Right lung (tissue), 10 donors: Measurements from ENCODE around the gene FAM204A. TPM values are rescaled to one million over a fixed set of nuclear protein-coding genes. Genes with fewer than 3 reads are reported as not detected.

ENCODE experiments used
- DNase-seq, 2 donors: peaks; one replicate each; pipeline ENCODE4 v3.0.0-alpha.2; 2013
- long read RNA-seq, 8 donors: transcript quantifications; one replicate each; lab custom pipeline, GENCODE V29; 2026
- polyA plus RNA-seq, 5 donors: library from polyadenylated mRNA; unstranded; fragments of 120-200 nt; gene quantifications; one replicate each; pipeline versions ENCODE4 v1.2.1 to v1.2.3, GENCODE V29; 2013; ENCODE audit warnings: inconsistent platforms in 1 of 5, low replicate concordance in 1 of 5; ENCODE audit not compliant: insufficient read length in 5 of 5, insufficient read depth in 1 of 5

The FAM204A gene
- 10 to 100 TPM; 62.9 to 81.6 (median 78.9) TPM for polyA plus RNA-seq
- long read RNA-seq, donor 1, full-length matches to known transcripts = 19 of 26 reads
- long read RNA-seq, donor 1, partial matches to known transcripts = 7 of 26 reads
- long read RNA-seq, donor 1, other reads (novel, unspliced or antisense) = 0 of 26 reads
- long read RNA-seq, donor 2, full-length matches to known transcripts = 15 of 15 reads
- long read RNA-seq, donor 2, partial matches to known transcripts = 0 of 15 reads
- long read RNA-seq, donor 2, other reads (novel, unspliced or antisense) = 0 of 15 reads
- long read RNA-seq, donor 3, full-length matches to known transcripts = 9 of 14 reads
- long read RNA-seq, donor 3, partial matches to known transcripts = 5 of 14 reads
- long read RNA-seq, donor 3, other reads (novel, unspliced or antisense) = 0 of 14 reads
- long read RNA-seq, donor 4, full-length matches to known transcripts = 7 of 7 reads
- long read RNA-seq, donor 4, partial matches to known transcripts = 0 of 7 reads
- long read RNA-seq, donor 4, other reads (novel, unspliced or antisense) = 0 of 7 reads
- long read RNA-seq, donor 5, full-length matches to known transcripts = 14 of 33 reads
- long read RNA-seq, donor 5, partial matches to known transcripts = 19 of 33 reads
- long read RNA-seq, donor 5, other reads (novel, unspliced or antisense) = 0 of 33 reads
- long read RNA-seq, donor 6, full-length matches to known transcripts = 17 of 28 reads
- long read RNA-seq, donor 6, partial matches to known transcripts = 11 of 28 reads
- long read RNA-seq, donor 6, other reads (novel, unspliced or antisense) = 0 of 28 reads
- long read RNA-seq, donor 7, full-length matches to known transcripts = 21 of 21 reads
- long read RNA-seq, donor 7, partial matches to known transcripts = 0 of 21 reads
- long read RNA-seq, donor 7, other reads (novel, unspliced or antisense) = 0 of 21 reads
- long read RNA-seq, donor 8, full-length matches to known transcripts = 7 of 7 reads
- long read RNA-seq, donor 8, partial matches to known transcripts = 0 of 7 reads
- long read RNA-seq, donor 8, other reads (novel, unspliced or antisense) = 0 of 7 reads

DNA sequence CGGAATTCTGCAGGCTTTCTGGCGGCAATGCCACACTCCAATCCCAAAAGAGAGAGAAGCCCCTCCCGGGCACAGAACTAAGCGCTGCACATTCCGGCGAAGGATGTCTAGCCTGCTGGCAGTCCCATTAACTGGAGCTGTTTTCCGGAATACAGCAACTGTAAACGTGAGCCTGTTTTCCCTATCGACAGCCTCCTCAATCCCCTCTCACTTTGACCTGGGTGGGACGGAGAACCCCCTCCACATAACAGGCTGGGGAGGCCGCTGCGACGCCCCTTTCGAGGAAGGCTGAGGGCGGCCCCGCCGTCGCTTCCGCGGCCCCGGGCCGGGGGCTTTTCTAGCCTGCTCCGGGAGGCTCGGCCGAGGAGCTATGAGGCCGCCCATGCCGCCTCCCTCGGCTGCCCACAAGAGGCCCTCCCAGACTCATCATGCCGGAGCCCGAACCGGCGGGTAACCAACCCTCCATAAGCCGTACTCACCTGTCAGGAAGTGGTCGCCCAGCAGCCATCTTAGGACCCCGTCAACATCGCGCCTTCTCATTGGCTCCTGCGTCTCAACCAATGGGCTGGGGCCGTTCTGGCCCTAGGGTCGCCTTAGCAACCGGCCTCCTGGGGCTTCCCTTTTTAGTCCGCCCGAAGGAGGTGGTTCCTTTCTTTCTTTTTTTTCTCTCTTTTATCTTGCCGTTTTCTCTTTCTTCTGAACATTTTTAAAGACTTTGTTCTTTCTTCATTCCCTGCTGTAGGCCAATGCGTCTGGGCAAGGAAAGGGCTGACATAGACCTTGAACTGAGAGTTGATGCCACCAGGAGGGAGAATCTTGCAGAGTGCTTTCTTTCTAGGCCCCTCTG, at the start of gene FAM204A:
Gene FAM204A, minus strand, starts transcription at position 534 of the 847 bp plus-strand sequence. CDS start 5,909 bp downstream, outside the sequence.
- peak; percentile 92 to 96 for DNase-seq

DNA sequence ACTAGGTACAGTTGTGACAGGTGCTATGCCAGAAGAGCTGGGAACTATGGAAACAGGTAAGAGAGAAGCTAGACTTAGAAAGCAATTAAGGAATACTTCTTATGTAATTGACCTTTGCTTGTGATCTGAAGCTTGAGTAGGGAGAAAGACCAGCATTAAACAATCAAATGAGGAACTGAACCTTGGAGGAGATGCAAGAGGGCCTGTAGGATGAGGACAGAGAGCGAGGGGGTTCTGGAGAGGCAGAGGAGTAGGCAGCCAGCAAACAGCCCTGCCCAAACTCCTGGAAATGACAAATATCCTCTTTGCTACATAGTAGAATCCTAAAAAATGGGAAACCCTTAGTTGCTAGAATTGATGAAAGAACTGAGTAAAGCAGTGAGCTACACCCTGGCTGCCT, 41.6 kb upstream of the FAM204A start:
- DNase-seq = no peak

DNA sequence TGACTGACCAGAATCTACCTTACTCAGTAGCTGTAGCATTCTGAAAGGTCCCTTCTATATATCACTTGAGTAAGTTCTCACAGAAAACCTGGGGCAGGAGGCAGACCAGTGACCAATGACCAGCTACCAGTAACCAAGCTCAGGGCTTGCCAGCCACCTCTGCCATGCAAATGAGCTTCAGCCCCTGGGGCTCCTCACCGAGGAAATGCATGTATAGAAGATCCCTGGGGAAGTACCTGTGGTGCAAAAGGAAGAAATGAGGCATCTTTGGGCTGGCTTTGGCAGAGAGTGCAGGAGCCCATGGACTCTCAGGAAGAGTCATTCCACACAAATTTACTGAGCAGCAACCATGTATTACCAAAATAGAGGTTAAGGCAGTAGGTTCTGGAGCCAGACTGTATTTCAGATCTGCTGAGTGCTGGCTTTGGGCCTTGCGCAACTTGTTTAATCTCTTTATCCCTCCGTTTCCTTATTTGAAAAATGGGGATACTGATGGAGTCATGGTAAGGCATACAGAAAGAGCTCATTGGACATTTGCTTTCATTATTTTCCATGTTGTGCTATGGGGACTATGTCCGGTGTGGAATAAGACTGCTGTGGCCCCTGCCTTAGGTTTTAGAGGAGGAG, 41.1 kb upstream of the FAM204A start:
- DNase-seq = no peak

DNA sequence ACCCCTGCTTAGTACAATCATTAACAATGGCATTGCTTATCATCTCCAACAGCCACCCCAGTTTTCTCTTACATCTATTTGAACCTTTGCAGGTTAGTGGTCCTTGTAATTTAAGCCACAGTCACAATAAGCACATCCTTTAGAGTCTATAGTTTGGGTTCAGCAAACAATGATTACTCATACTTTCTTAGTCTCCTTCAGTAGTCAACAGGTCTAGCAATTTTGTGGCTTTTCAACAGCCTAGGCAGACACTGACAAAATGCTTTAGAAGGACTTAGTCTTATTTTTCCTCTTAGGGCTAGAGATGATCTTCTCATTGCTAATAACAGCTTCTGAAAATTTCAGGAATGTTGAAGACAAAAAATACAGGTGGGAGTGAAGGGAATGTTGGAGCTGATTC, 32.3 kb upstream of the FAM204A start:
- no peak for DNase-seq

DNA sequence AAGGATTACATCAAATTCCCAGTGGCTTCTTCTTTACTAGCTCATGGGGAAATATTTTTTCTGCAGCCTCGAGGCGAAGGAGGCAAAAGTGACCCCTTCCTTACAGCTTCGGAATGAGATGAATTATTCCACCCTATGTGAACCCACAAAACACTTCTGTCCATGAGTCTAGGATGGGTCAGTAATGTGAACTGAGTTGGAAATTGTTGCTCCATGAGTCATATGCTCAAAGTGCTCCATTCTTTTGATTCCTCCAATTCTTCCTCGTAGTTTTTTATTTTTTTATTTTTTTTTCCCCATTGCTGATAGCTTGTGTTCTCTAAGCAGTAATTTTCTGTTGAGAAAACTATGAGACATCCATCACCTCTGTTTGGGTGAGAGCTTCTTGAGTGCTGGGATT, 31.7 kb upstream of the FAM204A start:
- DNase-seq = no peak

DNA sequence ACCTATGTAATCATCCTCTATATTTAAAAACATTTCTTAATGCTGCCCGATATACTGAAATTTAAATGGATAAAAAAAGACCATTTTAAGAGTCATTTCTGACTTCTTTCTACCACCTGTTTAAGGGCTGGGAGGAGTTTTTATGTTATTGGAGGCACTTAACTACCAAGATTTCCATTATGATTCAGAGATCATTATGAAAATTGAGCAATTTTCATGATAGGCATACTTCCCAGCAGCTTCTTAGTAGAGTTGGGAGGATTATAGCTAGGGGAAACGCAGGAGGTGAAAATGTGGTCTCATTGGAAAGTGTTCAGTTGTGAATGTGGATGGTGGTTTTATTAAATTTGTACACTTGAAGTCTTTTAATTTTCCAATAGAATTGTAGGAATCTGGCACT, 28.4 kb upstream of the FAM204A start:
- DNase-seq = no peak

DNA sequence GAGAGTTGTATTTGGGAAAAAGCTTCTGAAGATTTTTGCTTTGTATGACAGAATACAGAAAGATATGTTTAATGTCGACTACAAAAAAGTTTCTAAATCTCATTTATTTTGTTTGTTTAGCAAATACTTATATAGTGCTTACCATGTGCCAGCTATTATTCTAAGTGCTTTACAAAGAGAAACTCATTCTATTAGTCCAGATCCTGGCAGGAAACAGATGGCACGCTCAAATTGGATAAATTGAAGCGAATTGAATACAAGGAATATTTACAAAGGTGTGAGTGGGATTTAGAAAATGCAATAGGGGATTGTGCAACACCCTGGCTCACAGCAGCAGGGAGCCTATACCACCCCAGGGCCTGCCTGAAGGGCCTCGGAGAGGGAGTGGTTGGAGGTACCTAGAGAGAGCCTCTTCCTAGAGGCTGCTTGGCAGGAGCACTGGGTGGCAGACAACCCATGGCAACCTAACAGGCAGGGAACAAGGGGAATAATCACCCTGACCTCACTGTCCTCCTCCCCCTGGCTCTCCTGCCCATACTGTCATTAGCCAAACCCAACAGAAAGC, 27.6 kb upstream of the FAM204A start:
- DNase-seq = no peak

DNA sequence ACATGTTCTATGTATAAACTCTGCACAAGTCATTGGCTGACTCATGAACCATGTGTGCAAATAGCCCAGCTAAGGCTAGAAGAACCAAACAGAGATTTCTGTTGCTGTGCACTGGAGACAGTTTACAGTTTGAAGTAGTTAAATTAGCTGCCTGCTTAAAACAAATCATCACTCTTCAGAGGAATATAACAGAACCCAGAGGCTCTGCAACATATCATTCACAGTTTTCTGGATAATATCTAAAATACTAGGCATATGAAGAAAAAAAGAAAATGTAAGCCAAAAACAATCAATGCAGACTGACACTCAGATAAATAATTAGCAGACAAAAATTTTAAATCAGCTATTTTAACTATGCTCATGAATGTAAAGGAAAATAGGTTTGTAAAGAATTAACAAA, 23.6 kb upstream of the FAM204A start:
- DNase-seq = no peak

DNA sequence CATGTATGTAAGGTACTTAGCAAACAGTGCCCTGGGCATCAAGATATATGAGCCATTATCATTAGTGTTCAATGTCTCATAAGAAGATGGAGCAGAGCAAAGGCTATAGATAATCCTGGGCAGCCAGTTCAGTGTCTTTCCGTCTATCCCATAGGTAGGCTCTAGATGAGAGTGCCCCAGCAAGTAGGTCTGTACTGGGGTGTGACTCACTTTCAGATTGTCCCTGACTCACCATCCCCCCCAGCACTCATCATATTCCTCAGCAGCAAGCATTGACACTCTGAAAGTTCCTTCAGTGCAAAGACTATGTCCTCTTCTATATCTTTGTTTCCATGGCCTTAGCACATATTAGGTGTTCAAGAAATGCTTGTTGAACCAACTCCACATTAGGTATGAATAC, 20.0 kb upstream of the FAM204A start:
- no peak for DNase-seq

DNA sequence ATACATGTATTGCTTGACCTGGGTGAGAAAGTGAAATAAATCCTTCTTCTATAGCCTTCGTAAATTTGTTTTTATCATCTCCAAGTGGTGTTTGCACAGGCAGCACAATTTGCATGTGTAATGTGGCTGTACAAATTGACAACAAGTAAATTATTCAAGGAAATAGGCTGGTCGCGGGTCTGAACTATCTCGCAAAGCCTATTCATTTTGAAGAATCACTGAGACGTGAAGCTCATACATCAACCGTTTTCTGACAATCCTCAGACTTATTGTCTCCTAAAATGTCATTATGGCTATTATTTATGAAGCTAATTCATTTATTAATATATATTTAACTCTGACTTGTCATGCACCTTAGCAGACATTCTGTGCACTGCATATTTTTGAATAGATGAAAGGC, 16.2 kb upstream of the FAM204A start:
- DNase-seq = no peak

DNA sequence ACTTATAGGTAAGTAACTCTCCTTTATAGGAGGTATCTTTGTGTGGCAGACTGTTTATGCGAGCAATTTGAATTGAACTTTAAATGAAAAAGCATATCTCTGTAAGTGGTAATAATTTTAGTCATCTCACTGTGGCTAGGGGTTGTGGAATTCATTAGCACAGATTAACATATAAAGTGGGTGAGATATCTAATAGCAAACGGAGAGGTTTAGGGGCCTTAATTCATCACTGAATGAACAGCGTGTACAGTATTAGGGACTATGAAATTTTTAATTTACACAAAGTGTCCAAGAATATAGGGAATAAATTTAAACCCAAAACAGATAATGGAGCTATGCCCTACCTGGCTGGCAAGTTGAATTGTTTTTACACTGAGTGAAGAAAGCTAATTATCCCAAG, 15.7 kb upstream of the FAM204A start:
- DNase-seq = no peak

DNA sequence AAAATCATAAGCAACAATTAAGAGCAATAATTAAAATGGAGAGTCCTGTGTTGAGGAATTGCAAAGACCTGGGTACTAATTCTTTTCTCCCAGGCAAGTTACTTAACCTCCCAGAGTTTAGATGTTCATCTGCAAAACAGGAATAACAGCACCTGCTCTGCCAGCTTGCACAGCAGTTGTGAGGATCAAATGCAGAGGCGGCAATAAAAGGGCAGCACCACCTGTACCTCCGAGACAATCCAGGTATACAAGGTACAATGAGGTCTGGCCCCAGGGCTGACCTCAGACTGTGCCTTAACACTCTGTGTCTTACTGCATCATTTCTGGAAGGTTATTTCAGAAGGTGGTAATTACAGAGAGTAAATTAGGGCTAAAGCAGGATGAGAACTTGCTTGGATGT, 14.5 kb upstream of the FAM204A start:
- no peak for DNase-seq

DNA sequence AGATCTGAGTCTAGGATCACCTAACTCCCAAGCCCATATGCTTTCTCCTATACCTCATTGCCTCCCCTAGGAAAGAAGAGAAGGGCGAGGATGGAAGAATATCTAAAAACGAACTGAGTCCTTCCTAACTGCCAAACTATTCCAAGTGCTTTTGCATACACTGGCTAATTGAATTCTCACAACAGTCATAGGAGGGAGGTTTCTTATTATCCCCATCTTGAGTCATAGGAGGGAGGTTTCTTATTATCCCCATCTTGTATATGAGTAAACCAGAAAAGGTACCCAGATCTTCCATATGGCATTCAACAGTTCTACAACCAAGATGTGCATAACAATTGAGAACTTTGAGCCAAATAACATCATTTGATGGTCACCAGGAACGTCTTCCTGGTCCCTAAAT, 13.1 kb upstream of the FAM204A start:
- DNase-seq = no peak

DNA sequence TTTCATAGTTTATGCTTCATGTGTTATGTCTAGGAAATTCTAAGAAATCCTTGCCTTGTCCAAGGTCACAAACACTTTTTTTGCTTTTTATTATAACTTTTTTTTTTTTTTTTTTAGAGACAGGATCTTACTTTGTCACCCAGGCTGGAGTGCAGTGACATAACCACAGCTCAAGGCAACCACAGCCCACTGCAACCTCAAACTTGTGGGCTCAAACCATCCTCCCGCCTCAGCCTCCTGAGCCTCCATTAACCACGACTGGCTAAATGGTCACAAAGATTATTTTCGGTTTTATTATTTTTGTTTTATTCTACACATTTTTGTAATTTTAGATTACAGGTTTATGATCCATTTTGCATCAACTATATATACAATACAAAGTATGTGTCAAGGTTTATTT, 7.1 kb upstream of the FAM204A start:
- no peak for DNase-seq

DNA sequence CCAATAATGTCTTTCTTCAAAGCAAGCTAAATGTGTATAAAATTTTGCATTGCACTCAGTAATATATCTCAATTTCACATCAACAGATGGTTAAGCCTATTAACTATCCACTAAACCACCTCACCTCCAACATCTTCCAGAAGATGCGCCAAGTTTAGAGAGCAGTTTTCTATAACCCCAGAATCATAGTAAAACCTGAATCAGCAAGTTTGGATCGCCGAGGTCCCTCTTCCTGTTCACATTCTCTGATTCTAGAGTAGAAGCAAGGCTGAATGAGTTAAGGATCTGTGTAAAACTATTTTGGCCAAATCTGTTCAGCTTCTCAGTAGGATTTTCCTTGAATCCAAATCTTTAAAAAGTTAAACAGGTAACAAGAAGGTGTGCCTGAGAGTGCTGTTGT, 1.4 kb upstream of the FAM204A start:
- DNase-seq = no peak

DNA sequence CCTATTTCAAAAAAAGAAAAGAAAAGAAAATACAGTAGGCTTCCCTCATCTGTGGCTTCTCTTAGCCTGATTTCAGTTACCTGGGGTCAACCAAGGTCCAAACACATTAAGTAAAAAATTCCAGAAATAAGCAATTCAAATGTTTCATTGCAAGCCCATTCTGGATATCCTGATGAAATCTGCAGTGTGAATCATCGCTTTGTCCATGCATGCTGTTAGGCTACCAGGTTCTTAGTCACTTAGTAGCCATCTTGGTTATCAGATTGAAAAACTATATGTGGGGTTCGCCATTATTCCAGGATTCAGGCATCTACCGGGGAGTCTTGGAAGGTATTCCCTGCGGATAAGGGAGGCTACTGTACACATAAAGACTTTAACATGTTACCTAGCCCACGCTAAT, 991 bp upstream of the FAM204A start:
- no peak for DNase-seq

DNA sequence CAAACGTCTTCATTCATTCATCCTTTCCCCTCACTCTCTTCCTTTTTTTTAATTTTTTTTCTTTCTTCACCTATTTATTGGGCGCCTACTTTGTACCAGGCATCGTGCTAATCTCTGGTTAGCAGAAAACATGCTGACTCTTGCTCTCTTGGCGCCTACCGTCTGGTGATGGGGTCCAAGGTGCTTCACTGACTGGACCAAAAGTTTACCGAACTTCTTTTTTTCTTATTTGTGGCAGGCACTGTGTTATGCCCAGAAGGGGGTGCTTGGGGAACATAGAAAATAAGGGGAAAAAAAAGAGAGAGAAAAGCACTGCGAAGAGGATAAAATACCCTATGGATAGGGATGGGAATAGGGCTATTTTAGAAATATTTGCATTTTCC, 505 bp upstream of the FAM204A start:
- DNase-seq = no peak

DNA sequence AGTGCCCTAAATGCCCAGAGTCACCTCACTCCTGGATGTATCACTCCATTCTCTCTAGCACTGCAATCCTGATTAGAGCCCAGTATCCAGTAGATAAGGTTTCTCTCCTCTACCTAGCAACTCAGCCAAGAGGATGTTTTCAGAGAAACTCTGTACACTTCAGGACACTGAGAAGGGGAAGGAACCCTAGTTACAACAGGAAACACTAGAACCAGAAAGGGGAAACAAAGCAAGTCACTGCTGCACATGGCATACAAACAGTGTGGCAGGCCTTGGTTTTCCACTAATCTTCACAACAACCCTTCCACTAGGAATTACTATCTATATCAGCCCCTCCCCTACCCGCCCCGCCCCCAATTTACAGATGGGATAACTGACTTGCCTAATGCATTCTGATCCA, 1.6 kb downstream of the FAM204A start:
- DNase-seq = no peak

DNA sequence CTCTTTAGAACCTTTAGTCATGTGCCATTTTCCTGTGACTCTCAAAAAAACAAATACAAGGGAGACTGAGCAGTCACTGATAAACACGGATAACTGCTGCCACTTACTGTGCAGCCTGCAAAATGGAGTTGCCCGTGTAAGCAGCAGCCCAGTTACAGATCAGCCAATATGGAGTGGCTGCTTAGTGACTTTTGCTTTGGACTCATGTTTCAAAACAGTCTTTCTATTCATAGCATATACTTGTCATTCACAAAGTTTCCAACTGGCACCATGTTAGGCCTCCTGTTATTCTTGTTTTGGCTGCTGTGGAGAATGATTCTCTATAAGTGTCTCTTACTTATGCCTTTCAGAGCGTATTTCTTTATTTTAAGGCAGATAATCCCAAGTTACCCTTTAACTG, 3.0 kb downstream of the FAM204A start:
- no peak for DNase-seq

DNA sequence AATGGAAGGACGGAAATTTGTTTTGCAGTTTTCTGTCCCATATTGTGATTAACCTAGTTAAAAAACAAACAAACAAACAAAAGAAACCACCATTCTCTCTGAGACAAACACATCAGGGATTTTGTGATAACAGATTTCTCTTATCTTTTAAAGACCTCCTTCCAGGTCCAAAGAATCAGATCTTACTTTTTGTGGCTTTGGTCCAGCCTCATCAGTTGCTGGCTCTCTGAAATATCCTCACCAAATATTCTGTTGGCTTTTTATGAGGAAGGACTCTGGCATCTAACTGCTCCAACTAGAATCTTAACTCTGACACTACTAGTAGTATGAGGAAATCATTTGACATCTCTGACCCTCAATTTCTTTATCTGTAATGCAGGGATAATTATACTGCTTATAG, 4.8 kb downstream of the FAM204A start:
- DNase-seq = no peak

DNA sequence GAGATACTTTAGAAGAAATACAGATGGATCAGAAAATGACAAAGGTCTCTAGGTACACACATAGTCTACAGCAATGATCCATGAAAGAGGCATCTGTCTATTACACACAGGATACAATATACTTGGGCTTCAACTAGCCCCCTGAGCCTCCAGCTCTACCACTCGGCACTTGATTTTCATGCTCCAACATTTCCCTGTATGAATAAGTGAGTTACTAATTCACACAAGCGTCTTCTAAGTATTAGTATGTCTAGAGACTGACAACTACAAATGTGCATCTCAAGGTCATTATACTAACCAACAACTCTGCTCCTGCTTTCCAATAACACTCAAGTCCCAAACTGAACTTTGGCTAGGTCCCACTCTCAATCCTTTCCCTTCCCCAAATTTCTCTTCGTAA, 8.3 kb downstream of the FAM204A start:
- no peak for DNase-seq
